Loucy (cell line): ENCODE data around the gene ENKUR.

Experiments used
- H2AFZ ChIP-seq: fragments of 200-600 bp; sonication (generic); 2 replicates; pipeline ENCODE4 v1.6.0; 2016; ENCODE audit warnings: antibody characterized with exemption, mild to moderate bottlenecking, low read length, moderate library complexity
- H3F3A ChIP-seq: fragments of 200-600 bp; 2 replicates; pipeline ENCODE4 v1.6.0; 2016; ENCODE audit warnings: antibody characterized with exemption, low read depth, mild to moderate bottlenecking
- H3K27me3 ChIP-seq: fragments of 200-600 bp; sonication (generic); 2 replicates; pipeline ENCODE4 v1.6.1; 2014; ENCODE audit warnings: low read length, mild to moderate bottlenecking; ENCODE audit not compliant: insufficient read depth, poor library complexity, severe bottlenecking
- H3K36me3 ChIP-seq: fragments of 200-600 bp; sonication (generic); 2 replicates; pipeline ENCODE4 v1.6.1; 2016; ENCODE audit warnings: low read length; ENCODE audit not compliant: insufficient read depth
- H3K4me1 ChIP-seq: fragments of 200-600 bp; sonication (generic); 2 replicates; pipeline ENCODE4 v1.5.1; 2014; ENCODE audit warnings: low read length, mild to moderate bottlenecking; ENCODE audit not compliant: insufficient read depth, poor library complexity, severe bottlenecking
- H3K4me2 ChIP-seq: fragments of 200-600 bp; sonication (generic); 2 replicates; pipeline ENCODE4 v1.6.0; 2014; ENCODE audit warnings: antibody characterized with exemption, low read length, low read depth, mild to moderate bottlenecking; ENCODE audit not compliant: poor library complexity, severe bottlenecking
- H3K4me3 ChIP-seq: fragments of 200-600 bp; sonication (generic); 2 replicates; pipeline ENCODE4 v1.5.1; 2014; ENCODE audit warnings: low read length, mild to moderate bottlenecking, mixed read lengths; ENCODE audit not compliant: poor library complexity, severe bottlenecking
- H3K79me2 ChIP-seq: fragments of 200-600 bp; sonication (generic); 2 replicates; pipeline ENCODE4 v1.6.1; 2014; ENCODE audit warnings: low read length; ENCODE audit not compliant: insufficient read depth
- H3K9ac ChIP-seq: fragments of 200-600 bp; sonication (generic); 2 replicates; pipeline ENCODE4 v1.6.0; 2014; ENCODE audit warnings: mild to moderate bottlenecking, low read depth, low read length, moderate library complexity; ENCODE audit not compliant: poor library complexity, severe bottlenecking
- H3K9me2 ChIP-seq: fragments of 200-600 bp; sonication (generic); replicated peaks from 2 replicates; pipeline ENCODE4 v1.6.1; 2016; ENCODE audit warnings: low read depth, low read length, mixed read lengths
- H3K9me3 ChIP-seq: fragments of 200-600 bp; sonication (generic); 2 replicates; pipeline ENCODE4 v1.6.1; 2014; ENCODE audit warnings: mild to moderate bottlenecking, antibody characterized with exemption, low read length, low read depth; ENCODE audit not compliant: insufficient read depth
- H4K20me1 ChIP-seq: fragments of 200-600 bp; sonication (generic); 2 replicates; pipeline ENCODE4 v1.6.0; 2014; ENCODE audit warnings: antibody characterized with exemption, low read length, mild to moderate bottlenecking; ENCODE audit not compliant: insufficient read depth, poor library complexity, severe bottlenecking
- EZH2phosphoT487 ChIP-seq: fragments of 200-600 bp; IDR thresholded peaks from 2 replicates; pipeline ENCODE4 v1.6.1; 2018; ENCODE audit warnings: antibody characterized with exemption, mild to moderate bottlenecking, moderate library complexity, borderline replicate concordance
- TF ChIP-seq, protein P1 (sequence below): fragments of 200-600 bp; sonication (generic); conservative IDR thresholded peaks from 2 replicates; pipeline ENCODE4 v1.5.1; 2014; ENCODE audit warnings: mild to moderate bottlenecking, antibody characterized with exemption, low read length

The ENKUR gene

DNA sequence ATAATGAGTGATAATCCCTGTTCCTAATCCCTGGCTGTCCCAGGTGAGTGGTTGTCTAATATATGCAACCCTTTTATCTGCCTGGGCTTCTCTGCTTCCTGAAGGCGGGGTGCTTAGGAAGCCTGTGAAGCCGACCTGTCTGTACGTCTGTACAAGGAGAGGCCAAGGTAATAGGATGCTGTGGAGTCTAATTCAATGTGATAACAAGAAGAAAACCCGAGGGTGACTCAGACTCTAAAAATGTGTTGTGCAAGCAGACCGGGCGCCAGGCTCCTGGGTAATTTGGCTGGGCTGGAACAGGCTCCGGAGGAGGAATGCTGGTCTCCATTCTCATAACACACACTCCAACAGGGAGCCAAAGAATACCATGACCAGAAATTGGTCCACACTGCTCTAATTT, 44.0 kb upstream of the ENKUR start:
- H2AFZ ChIP-seq, result no peak overlapping the region
- H3K4me1 ChIP-seq, result peaks cover 5% of the 10 kb centered on the region
- no peaks in the 10 kb centered on the region for H4K20me1 ChIP-seq
- no peaks in the 10 kb centered on the region for H3K9me3 ChIP-seq
- no peak overlapping the region for H3K9ac ChIP-seq
- H3F3A ChIP-seq, result no peaks in the 10 kb centered on the region
- H3K79me2 ChIP-seq, result no peaks in the 10 kb centered on the region
- H3K4me3 ChIP-seq, result no peak overlapping the region
- H3K9me2 ChIP-seq, result no peaks in the 10 kb centered on the region
- TF ChIP-seq EZH2phosphoT487, result no peak
- TF ChIP-seq, protein P1, sequence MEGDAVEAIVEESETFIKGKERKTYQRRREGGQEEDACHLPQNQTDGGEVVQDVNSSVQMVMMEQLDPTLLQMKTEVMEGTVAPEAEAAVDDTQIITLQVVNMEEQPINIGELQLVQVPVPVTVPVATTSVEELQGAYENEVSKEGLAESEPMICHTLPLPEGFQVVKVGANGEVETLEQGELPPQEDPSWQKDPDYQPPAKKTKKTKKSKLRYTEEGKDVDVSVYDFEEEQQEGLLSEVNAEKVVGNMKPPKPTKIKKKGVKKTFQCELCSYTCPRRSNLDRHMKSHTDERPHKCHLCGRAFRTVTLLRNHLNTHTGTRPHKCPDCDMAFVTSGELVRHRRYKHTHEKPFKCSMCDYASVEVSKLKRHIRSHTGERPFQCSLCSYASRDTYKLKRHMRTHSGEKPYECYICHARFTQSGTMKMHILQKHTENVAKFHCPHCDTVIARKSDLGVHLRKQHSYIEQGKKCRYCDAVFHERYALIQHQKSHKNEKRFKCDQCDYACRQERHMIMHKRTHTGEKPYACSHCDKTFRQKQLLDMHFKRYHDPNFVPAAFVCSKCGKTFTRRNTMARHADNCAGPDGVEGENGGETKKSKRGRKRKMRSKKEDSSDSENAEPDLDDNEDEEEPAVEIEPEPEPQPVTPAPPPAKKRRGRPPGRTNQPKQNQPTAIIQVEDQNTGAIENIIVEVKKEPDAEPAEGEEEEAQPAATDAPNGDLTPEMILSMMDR, result no peak
- H3K36me3 ChIP-seq, result no peaks in the 10 kb centered on the region
- no peaks in the 10 kb centered on the region for H3K27me3 ChIP-seq
- no peak overlapping the region for H3K4me2 ChIP-seq

DNA sequence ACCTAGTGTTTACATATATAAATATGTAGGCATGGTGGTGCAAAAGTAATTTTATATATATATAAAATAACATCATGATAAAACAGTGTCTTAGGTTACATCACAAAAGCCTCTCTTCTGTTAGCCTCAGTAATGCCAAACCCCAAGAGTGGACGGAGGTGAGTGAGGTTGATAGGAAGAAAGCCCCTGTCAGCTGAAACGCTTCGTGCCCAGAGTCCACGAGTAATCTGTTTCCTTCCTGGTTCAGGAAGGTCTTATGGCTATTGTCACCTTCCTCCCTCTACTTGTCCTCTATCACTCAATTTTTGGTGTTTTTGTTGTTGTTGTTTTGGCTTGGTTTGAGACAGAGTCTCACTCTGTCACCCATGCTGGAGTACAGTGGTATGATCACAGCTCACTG, 41.9 kb upstream of the ENKUR start:
- no peak overlapping the region for H2AFZ ChIP-seq
- no peak overlapping the region for H3K4me3 ChIP-seq
- H3K9ac ChIP-seq, result no peak overlapping the region
- H4K20me1 ChIP-seq, result no peaks in the 10 kb centered on the region
- H3K4me1 ChIP-seq, result peaks cover 5% of the 10 kb centered on the region
- H3F3A ChIP-seq, result no peaks in the 10 kb centered on the region
- no peak overlapping the region for H3K4me2 ChIP-seq
- H3K27me3 ChIP-seq, result no peaks in the 10 kb centered on the region
- no peaks in the 10 kb centered on the region for H3K36me3 ChIP-seq
- TF ChIP-seq EZH2phosphoT487, result no peak
- TF ChIP-seq, protein P1, result no peak
- H3K9me2 ChIP-seq, result no peaks in the 10 kb centered on the region
- H3K79me2 ChIP-seq, result no peaks in the 10 kb centered on the region
- no peaks in the 10 kb centered on the region for H3K9me3 ChIP-seq

DNA sequence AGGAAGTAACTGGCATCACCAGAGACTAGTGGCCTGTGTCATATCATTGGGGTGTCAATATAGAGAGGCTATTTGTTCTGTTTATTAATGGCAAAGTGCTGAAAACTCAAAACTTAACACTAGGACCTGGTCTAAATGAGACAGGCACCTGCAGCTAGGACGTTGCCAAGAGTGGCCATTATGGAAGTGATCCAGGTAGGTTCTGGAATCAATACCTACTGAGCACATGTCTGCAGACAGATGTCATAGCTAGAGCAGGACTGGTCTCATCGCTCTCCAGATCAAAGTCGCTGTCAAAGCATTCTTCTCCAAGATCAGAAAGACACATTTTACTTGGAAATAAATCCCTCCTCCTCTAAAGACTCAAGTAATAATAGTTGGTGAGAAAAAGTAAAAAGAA, 40.8 kb upstream of the ENKUR start:
- Histone ChIP-seq H3F3A (no peaks in the 10 kb centered on the region), H3K27me3 (no peaks in the 10 kb centered on the region), H3K4me1 (no peaks in the 10 kb centered on the region), H2AFZ (no peak overlapping the region), H4K20me1 (no peaks in the 10 kb centered on the region), H3K9ac (no peak overlapping the region), H3K79me2 (no peaks in the 10 kb centered on the region), H3K9me2 (no peaks in the 10 kb centered on the region), H3K36me3 (no peaks in the 10 kb centered on the region), H3K9me3 (no peaks in the 10 kb centered on the region), H3K4me3 (no peak overlapping the region), H3K4me2 (no peak overlapping the region)
- TF ChIP-seq, protein P1, result no peak
- TF ChIP-seq EZH2phosphoT487, result no peak
